ENCODE data around the gene WDFY3. TPM values are rescaled to one million over a fixed set of nuclear protein-coding genes. Genes with fewer than 3 reads are reported as not detected.

WDFY3 gene
- total and polyA plus RNA-seq, 9 donors: 13.2 to 90.0 (median 77.4) TPM

- no peak for DNase-seq
- Histone ChIP-seq H3K4me3 (no peak overlapping the region), H3K27me3 (no peaks in the 10 kb centered on the region), H3K4me1 (ENCODE audit: insufficient read depth) (peaks cover 10% of the 10 kb centered on the region), H3K27ac (no peak overlapping the region), H3K36me3 (no peaks in the 10 kb centered on the region), H3K9me3 (no peaks in the 10 kb centered on the region)
- 62 to 67% (median 66%) methylated on average over 2 of the region's 2 CpGs for WGBS, 3 donors
- TF ChIP-seq EP300 (IDR thresholded peaks at IDR 0.05): no peak
- no peak for TF ChIP-seq CTCF (IDR thresholded peaks at IDR 0.05)
- TF ChIP-seq POLR2A (IDR thresholded peaks at IDR 0.05): no peak
- intact Hi-C loops (cut with DNase I): no loop called here
Measured at GRCh38 chr4:84948056-84948455, 18.4 kb downstream of the WDFY3 start.

GRCh38 chr4:84944947-84945346 is 21.5 kb downstream of the WDFY3 start:
- TF ChIP-seq EP300 (IDR thresholded peaks at IDR 0.05): no peak
- no peak for TF ChIP-seq CTCF (IDR thresholded peaks at IDR 0.05)
- TF ChIP-seq POLR2A (IDR thresholded peaks at IDR 0.05): no peak
- H3K36me3 ChIP-seq: no peaks in the 10 kb centered on the region
- DNase-seq: no peak
- peaks cover 10% of the 10 kb centered on the region for H3K4me1 ChIP-seq (ENCODE audit: insufficient read depth)
- H3K27me3 ChIP-seq: no peaks in the 10 kb centered on the region
- H3K9me3 ChIP-seq: no peaks in the 10 kb centered on the region
- intact Hi-C loops (cut with DNase I): no loop called here
- no peak overlapping the region for H3K4me3 ChIP-seq
- 67 to 81% (median 73%) methylated on average over 1 of the region's 1 CpG for WGBS, 3 donors
- no peak overlapping the region for H3K27ac ChIP-seq

GRCh38 chr4:84940960-84941359 is 25.5 kb downstream of the WDFY3 start:
- H3K4me3 ChIP-seq: no peak overlapping the region
- H3K9me3 ChIP-seq: no peaks in the 10 kb centered on the region
- no peaks in the 10 kb centered on the region for H3K36me3 ChIP-seq
- no peak for TF ChIP-seq POLR2A (IDR thresholded peaks at IDR 0.05)
- no peak for TF ChIP-seq CTCF (IDR thresholded peaks at IDR 0.05)
- TF ChIP-seq EP300 (IDR thresholded peaks at IDR 0.05): no peak
- no peaks in the 10 kb centered on the region for H3K27me3 ChIP-seq
- intact Hi-C loops (cut with DNase I): no loop called here
- peaks cover 6% of the 10 kb centered on the region for H3K4me1 ChIP-seq (ENCODE audit: insufficient read depth)
- no peak overlapping the region for H3K27ac ChIP-seq
- DNase-seq: no peak

GRCh38 chr4:84939113-84939512 is 27.4 kb downstream of the WDFY3 start:
- H3K36me3 ChIP-seq: no peaks in the 10 kb centered on the region
- H3K9me3 ChIP-seq: no peaks in the 10 kb centered on the region
- H3K4me1 ChIP-seq (ENCODE audit: insufficient read depth): peaks cover 6% of the 10 kb centered on the region
- intact Hi-C loops (cut with DNase I): no loop called here
- 80 to 84% (median 83%) methylated on average over 6 of the region's 6 CpGs for WGBS, 3 donors
- DNase-seq: no peak
- TF ChIP-seq EP300 (IDR thresholded peaks at IDR 0.05): no peak
- no peak for TF ChIP-seq POLR2A (IDR thresholded peaks at IDR 0.05)
- TF ChIP-seq CTCF (IDR thresholded peaks at IDR 0.05): no peak
- H3K4me3 ChIP-seq: no peak overlapping the region
- H3K27ac ChIP-seq: no peak overlapping the region
- H3K27me3 ChIP-seq: no peaks in the 10 kb centered on the region

GRCh38 chr4:84938316-84938715 is 28.2 kb downstream of the WDFY3 start:
- Histone ChIP-seq H3K4me3 (no peak overlapping the region), H3K36me3 (no peaks in the 10 kb centered on the region), H3K27ac (no peak overlapping the region), H3K4me1 (ENCODE audit: insufficient read depth) (peaks cover 6% of the 10 kb centered on the region), H3K27me3 (no peaks in the 10 kb centered on the region), H3K9me3 (no peaks in the 10 kb centered on the region)
- TF ChIP-seq CTCF (IDR thresholded peaks at IDR 0.05): no peak
- no peak for TF ChIP-seq EP300 (IDR thresholded peaks at IDR 0.05)
- no peak for TF ChIP-seq POLR2A (IDR thresholded peaks at IDR 0.05)
- 2 to 4% (median 3%) methylated on average over 2 of the region's 2 CpGs for WGBS, 3 donors
- intact Hi-C loops (cut with DNase I): no loop called here
- no peak for DNase-seq
